C1 segment of cervical spinal cord (tissue), 14 donors: ENCODE data around the gene DIS3L2.
"Not testable (repeated sequence)": the region's sequence is repeated elsewhere in the genome, so short reads cannot be mapped to it uniquely, and the experiment has no call there.

Experiments used
- DNase-seq, 14 donors: peaks; one replicate each; lab custom pipeline; 2025; lab: John Stamatoyannopoulos, UW

The DIS3L2 gene

DNA sequence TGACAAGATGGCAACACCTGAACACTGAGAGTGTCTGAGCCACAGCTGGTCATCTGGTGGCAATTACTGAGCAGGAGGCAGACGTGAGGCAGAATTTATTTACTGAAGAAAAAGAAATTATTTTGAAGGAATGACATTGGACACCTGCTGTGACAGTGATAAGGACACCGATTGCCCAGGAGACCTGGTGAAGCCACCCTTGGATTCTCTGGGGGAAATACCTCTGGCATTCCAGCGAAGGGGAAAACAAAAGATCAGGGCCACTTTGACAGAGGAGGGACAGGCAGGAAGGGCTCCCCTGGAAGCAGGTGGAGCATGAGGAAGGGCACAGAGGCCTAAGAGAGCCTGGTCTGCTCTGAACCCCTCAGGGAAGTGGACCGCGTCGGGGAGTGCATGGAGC lies 331.7 kb downstream of the DIS3L2 start:
- no peak for DNase-seq

DNA sequence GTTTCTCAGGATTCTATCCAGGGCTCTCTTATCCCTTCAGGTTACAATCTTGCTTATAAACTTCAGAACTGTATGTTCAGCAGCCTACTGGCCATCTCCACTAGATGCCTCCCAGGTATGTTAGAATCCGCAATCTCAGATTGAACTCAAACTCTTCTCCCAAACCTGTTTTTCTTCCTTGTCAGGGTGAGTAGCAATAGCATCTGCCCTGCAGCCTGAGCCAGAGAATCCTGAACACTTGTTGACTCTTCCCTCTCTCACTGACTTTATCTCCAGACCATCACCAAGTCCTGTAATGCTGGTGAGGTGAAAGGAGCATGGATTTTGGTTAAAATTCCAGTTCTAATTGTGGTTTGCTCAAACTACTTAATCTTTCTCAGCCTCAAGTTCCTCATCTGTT lies 334.5 kb downstream of the DIS3L2 start:
- DNase-seq: no peak

DNA sequence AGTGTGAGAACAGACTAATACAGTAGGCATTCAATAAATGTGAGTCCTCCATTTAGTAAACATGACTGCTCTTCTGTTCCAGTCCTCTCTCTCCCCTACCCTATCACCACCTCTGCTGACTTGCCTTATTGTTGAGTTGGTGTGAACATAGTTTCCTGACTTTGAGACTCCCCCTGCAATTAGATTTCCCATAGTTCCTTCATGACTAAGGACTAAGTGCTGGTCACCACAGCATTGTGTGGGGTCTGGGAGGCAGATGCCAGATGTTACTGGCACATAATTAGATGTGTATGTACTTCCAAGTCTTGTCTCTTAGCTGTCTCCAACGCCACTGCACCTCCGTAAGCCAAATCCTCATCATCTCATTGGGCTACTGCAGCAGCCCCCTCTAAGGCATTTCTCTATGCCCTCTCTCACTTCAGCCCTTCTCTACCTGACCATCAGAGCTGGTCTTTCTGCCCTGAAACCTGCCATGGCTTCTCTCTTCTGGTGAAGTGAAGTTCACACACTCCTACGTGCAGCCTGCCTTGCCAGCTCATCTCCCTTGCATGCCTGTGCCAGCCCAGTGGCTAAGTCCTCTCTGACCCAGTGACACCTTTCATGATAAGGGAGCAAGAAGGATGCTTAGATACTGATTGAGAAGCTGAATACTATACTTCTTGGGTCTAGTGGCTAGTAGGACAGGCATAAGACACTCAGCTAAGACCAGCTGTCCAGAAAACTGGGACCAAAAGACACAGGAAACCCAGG lies 335.4 kb downstream of the DIS3L2 start:
- DNase-seq: no peak

DNA sequence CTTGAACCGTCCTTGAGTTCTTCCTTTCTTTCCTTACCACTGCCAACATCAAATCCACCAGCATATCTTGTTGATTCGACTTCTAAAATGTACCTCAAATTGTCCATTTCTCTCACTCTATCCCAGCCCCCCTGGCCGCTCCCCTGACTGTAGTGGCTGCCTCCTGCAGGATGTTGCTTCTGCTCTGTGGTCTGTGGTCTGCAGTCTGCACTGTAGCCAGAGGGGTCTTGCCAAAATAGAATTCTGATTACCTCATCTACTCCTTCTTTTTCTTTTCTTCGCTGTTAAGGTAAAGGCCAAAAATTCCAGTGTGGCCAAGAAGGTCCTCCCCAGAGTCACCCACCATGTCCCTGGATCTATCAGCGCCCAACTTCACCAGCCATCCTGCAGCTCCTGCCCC lies 337.6 kb downstream of the DIS3L2 start:
- no peak for DNase-seq

DNA sequence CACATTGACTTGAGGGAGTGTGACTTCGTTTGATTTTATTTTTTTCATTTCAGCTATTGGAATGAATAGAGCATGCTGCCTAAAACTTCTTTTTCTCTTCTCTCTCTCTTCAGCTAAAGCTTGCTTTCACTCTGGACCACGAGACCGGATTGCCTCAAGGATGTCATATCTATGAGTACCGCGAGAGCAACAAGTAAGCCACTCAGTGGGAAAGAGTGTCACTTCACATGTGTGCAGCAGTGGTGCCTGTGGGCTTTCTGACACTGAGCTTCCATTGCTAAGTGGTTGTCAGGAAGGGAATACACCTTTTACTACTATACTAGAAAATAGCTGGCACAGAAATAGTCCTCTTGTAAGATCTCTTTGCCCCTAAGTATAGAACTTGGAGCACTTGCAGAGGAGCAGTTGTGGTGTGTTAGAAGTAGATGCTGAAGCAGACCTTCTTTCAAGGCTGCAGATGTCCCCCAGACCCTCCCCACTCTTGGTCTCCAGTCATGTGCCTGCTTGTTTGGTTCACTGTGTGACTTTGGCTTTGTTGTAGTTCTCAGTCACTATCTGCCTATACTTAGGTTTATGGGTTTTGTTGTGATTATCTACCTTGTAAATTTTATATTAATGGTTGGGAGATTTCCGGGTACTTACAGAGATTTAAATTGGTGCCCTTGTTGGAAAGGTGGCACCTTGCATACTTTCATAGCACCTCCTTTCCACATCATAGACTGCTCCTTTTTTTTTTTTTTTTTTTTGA lies 338.6 kb downstream of the DIS3L2 start:
- no peak for DNase-seq

DNA sequence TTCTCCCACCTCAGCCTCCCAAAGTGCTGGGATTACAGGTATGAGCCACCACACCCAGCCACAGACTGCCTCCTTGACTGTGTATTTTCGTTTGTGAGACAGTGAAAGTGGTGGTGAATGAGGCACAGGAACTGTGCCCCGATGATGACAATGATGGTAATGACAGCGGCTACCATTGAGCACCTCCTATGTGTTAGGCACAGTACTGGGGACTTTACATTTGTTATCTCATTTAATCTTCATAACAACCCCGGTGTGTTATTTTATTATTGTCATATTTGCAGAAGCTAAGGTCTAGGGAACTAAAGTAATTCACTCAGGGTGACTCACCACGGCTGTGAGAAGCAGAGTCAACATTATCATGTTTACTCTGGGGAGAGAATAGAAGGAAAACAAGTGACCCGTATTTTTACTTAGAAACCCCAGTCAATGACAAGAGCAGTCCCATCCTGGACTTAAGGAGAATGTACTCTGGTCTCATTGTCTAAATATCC lies 339.4 kb downstream of the DIS3L2 start:
- DNase-seq: no peak

DNA sequence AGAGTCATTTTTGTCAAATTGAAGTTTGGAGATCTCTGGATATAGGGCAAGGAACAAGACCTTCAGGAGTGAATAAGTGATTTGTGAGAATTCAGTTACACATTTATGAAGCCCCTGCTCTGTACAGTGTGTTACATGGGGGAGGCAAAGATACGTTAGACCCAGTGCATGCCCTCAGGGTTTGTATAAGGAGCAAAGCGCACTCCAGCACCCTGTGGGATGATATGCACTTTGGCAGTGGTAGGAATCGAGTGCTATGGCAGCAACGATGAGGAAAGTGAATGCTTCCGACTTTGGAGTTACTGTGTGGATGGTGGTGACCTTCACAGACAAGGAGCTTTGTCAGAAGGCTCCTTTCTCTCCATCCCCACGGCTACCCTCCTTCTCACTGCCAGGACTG lies 342.7 kb downstream of the DIS3L2 start:
- no peak for DNase-seq

DNA sequence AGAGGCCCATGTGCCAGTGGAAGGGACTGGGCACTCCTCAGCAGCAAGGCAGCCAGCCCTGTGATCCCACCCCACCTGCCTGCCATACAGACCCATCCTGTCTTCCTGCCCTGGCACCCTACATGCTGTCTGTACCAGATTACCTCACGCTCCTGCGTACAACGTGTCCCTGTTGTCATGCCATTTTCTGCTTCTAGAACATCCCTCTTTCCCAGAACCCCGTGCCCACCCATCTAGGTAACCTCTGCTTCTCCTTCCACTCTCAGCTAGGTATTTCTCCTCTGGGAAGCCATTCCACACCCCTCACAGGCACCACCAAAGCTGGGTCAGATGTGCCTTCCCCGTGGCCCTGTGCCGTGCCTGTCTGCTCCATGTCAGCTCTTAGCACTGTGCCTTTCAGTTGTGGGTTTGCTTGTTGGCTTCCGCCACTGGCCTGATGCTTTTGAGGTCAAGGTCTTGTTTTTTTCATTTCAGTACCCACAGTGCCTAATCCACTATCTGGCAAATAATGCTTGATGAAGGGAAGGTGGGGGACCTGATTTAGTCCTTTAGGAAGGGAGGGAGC lies 345.3 kb downstream of the DIS3L2 start:
- no peak for DNase-seq

DNA sequence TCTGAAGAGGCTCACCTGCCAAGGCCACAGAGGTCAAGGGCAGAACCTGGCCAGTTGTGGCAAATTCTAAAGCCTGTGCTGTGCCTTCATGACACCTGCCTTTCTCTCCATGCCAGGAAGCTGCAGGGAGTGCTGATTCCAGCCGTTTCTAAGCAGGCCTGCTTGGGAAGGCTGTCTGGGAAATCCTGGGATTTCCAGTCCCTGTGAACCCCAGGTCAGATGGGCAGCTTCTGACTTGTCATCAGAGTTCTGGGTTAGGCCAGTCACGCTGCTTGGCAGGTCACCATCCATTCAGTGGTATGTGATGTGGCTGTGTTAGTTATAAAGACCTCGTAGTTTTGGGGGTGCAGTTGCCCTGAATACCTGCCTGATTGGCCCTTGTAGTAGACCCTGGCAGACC lies 346.3 kb downstream of the DIS3L2 start:
- peak in 1 of 14 donors; percentile 33 for DNase-seq

DNA sequence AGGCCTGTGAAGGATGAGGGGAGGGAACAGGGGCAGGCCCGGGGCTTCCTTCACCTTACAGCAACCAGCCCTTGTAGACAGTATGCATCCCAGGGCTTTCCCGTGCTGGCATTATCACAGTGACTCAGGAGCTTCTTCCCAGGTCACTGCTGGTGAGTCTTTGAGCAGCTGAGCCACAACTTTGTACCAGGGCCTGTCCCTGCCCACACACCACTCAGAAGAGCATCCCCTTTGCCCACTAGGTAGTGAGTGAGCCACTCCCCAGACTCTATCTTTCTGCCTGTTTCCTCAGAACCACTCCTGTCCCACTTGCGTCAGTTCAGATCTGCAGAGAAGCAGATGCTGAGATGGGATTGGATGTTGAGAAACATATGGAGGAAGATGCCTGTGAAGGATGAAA lies 347.5 kb downstream of the DIS3L2 start:
- DNase-seq: no peak

DNA sequence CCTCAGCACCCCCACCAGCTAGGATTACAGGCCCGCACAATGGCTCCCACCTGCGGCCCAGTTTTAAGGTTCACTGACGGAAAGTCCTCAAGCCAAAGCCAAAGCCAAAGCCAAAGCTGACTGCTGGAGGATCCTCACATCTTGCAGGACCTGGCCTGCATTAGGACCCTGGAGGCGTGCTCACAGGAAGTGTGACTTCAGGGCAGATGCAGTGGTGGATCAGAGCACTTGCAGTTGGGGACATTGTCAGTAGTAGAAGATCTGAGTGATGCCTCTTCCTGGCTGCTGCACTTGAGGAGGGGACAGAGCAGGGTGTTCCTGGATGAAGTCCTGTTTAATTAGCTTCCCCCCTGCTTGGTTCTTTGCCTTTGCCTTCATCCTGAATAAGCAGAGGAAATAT lies 348.1 kb downstream of the DIS3L2 start:
- DNase-seq: no peak

DNA sequence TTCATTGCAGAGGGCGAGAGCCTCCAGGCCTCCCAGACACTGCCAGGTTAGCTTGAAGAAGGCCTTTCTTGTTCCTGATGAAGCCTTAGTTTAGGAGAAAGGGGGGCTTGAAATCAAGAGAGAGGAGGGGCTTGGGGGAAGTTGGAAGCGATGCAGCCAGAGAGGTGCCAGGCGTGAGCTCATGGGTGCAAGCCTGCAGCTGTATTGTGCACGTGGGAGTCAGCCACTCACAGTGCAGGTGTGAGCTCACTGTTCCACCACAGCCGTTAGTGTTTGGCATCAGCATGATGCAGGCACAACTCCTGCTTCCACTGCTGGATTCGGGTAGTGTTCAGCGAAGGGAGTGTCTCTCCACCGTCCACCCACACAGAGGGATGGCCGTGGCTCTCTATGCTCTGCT lies 348.6 kb downstream of the DIS3L2 start:
- DNase-seq: peak in 1 of 14 donors; percentile 83

DNA sequence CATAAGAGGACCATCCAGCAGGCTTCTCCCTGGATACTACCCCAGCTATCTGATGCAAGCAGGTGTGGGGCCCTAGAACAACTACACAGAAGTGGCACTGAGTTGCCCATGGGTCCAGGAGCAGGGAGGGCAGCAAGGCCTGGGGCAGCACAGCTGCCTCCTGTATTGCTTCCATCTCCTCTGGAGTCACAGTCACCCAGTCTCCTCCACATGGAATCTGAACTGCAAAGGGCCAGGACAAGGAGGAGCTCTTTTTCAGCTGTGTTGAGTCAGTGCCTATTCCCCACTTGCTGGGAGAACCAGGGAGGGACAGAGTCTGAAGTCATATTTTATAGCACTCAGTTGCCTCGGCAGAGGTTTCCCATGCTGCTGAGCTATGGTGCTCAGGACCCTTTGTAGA lies 349.2 kb downstream of the DIS3L2 start:
- DNase-seq: no peak

DNA sequence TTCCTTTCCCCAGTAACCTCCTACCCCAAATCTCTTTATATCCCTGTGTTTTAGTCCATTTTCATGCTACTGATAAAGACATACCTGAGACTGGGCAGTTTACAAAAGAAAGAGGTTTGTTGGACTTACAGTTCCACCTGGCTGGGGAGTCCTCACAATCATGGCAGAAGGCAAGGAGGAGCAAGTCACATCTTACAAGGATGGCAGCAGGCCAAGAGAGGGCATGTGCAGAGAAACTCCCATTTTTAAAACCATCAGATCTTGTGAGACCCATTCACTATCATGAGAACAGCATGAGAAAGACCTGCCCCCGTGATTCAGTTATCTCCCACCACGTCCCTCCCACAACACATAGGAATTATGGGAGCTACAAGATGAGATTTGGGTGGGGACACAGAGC lies 352.1 kb downstream of the DIS3L2 start:
- DNase-seq: not testable (repeated sequence)

DNA sequence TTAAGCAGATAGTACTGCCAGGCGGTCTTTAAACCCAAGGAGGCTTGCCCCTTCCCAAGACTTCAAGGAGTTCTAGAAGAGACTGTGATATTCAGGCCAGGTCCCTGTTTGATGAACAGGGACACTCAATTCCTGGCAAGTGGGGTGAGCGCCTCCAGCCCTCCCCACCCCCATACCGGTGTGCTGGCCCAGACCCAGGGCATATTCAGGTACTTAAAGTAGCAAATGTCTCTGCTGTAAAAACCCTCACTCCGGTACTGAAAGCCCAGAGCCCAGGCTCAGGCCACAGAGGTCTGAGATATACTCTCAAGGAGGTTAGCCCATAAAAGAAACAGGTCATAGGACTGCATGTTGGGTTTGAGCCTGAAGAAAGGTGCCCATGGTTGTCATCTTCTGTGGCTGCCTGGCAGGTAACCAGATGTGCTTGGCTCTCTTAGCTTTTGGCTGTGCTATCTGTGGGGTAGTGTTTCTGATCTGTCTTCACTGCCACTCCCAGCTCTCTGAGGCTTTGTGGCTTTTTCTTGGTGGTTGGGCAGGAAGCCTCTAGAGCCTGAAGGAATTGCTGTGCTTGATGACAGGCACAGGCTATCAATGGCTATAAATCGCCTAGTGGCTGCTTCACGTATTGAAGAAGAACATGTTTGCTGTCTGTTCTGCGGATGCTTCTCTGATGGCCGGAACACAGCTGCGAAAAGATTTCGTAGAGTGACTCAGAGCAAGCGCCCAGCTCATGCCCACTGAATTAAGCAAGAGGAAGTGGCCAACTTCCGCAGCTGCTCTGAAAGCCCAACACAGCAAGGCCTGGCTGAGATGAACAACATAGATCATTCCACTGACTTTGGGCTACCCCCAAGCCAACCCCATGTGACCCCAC lies 353.8 kb downstream of the DIS3L2 start:
- peak in 10 of 14 donors; percentile 9 to 80 (median 53) for DNase-seq

DNA sequence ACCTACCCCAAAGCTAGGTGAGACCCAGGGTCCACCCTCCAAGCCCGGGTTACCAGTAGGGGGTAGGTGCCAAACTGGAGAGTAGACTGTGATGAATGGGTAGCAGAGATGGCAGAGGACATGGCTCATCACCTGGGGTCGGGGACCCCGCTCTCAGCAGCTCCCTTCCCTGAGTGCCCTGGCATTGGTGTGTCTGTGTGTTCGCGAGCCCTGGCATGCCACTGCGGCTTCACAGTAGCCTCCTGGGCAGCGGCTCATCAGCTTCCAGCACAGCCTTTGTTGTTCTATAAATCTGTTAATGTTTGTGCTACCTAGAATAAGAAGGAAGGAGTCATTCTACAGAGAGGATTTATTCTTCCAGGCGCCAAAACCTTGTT lies 354.4 kb downstream of the DIS3L2 start:
- DNase-seq: no peak

DNA sequence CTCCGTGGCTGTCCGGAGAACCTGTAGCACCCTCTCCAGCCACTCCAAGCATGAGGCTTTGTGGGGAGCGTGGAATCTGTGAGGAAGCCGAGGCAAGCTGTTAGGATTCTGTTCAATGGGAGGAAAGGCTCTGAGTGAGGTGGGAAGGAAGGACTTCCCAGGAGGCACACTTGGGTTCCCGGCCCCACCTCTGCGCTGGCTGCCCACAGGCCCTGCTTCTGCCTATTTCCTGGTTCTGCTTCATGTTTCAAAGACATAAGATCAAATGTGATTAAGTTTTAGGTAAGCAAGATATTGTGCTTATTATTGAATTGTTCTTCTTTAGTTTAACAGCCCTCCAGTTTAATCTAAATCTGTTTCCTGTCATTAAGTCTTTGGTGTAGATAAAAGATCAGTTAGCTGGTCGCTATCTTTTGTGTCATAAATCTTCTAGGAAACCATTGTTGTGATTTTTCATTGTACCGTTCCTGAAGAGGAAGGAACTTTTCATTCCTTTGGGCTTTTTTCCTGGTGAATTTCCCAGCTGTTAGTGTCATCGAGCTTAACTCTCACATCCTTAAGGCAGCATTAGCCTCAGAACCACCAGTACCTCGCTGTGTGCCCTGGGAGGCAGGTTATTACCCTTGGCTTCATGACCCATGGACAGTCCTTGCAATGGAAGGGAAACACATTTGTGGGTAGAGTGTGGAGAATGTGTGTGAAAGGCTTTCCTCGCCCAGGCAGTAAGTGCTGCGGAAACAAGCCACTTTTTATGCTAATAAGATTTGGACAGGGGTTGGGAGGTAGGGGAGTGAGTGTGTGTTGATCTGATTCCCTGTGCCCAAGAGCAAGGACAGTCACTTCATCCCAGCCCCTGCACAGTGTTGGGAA lies 355.2 kb downstream of the DIS3L2 start:
- no peak for DNase-seq

DNA sequence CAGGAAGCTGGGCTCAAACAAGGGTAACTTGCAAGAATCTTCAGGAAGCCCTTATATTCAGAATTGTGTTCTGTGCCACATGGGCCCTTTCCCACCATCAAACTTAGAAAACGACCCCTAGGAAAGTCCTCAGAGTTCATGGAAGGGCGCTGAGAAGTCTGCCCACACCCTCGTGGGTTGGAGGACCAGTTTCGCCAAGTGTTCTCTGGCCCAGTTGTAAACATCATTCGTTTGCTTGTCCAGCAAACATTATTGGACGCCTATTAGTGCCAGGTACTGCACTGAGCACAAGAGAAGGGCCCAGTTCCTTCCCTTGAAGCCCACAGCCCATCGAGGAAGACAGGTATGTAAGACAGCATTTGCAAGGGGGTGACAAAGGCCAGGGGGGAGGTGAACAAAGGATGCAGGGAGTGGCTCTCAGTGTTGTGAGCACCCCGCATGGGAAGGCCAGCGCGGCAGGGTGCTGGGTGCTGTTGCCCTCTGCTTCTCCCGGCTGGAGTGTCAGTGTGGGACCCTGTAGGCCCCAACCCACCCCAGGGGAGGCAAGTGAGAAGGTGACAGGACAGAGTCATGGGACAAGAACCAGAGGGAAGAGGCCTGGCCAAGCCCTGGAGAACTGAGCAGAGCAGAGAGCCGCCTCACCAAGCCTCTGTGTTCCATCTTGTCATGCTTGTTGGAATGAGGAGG lies 356.8 kb downstream of the DIS3L2 start:
- no peak for DNase-seq

DNA sequence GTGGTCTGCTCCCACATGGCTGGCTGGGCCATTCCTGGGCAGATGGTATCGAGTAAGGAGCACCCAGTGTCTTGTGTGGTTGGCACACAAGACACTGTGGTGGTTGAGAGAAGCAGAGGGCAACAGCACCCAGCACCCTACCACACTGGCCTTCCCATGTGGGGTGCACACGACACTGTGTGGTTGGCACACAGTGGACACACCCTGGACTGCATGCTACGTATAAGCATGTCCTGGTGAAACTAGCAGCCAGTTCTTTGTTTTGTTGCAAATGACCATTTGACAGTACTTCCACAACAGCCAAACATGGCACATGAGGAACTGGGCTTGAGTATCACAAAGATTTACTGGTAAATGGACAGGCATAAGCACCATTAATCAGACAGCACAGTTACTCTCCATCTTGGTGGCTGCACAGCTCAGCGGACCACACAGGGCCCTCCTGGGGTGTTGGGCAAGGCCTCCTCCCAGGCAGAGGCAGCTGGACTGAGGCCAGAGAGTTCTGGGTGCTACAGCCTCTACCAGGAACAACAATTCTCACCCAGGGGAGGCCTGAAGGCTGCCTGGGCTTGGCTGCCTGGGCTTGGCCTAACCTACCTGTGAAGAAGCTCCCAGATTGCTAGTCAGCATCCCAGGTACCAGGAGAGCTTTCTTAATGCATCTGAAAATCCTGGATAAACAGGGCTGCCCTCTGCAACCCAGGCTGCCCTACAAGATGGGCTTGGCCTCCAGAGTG lies 357.7 kb downstream of the DIS3L2 start:
- DNase-seq: no peak
